PC-3 (cell line): ENCODE results near the gene GABBR2. TPM values are rescaled to one million over a fixed set of nuclear protein-coding genes. Genes with fewer than 3 reads are reported as not detected.

Experiments
- ATAC-seq: fragments of 200-7000 bp; cut with Tn5 transposase; 2 replicates; pipeline ENCODE4 v1.9.1; 2020; ENCODE audit warnings: mild to moderate bottlenecking, moderate library complexity
- BruUV-seq: library from RNA; stranded (reverse); fragments of 400-500 nt; replicated peaks from 2 replicates; lab custom pipeline; 2021; lab: Mats Ljungman, UMichigan
- CTCF ChIA-PET: fragments of 300-600 bp; sonication (Branson Sonifier 250); formaldehyde crosslinking; loops from one replicate; lab custom pipeline; 2022; ENCODE audit warnings: antibody characterized with exemption; lab: Charles Lee
- POLR2A ChIA-PET: fragments of 300-600 bp; sonication (Branson Sonifier 250); formaldehyde crosslinking; loops from one replicate; lab custom pipeline; 2022; ENCODE audit warnings: antibody characterized with exemption; ENCODE audit not compliant: unreplicated experiment; lab: Charles Lee
- DNase-seq: peaks from one replicate; pipeline ENCODE4 v3.0.0-alpha.2; 2015
- H2AFZ ChIP-seq: fragments of 300-600 bp; sonication (generic); 2 replicates; pipeline ENCODE4 v1.6.0; 2016; ENCODE audit warnings: antibody characterized with exemption, low read length
- H3F3A ChIP-seq: fragments of 300-600 bp; sonication (generic); one replicate; pipeline ENCODE4 v1.6.0; 2017; ENCODE audit warnings: antibody characterized with exemption, low read length, control low read depth, mild to moderate bottlenecking; ENCODE audit not compliant: unreplicated experiment
- H3K27ac ChIP-seq: fragments of 300-600 bp; sonication (generic); 2 replicates; pipeline ENCODE4 v1.5.1; 2016; ENCODE audit warnings: mild to moderate bottlenecking, low read length
- H3K27me3 ChIP-seq: fragments of 300-600 bp; sonication (generic); 2 replicates; pipeline ENCODE4 v1.6.1; 2016; ENCODE audit warnings: low read length, mixed read lengths
- H3K36me3 ChIP-seq: fragments of 300-600 bp; sonication (generic); 2 replicates; pipeline ENCODE4 v1.6.1; 2016; ENCODE audit warnings: low read depth, mixed run types, low read length, mixed read lengths
- H3K4me1 ChIP-seq: fragments of 300-600 bp; sonication (generic); 2 replicates; pipeline ENCODE4 v1.5.1; 2016; ENCODE audit warnings: low read length; ENCODE audit not compliant: insufficient read depth
- H3K4me2 ChIP-seq: fragments of 300-600 bp; sonication (generic); 2 replicates; pipeline ENCODE4 v1.6.0; 2016; ENCODE audit warnings: low read length
- H3K4me3 ChIP-seq: fragments of 300-600 bp; sonication (generic); 2 replicates; pipeline ENCODE4 v1.5.1; 2016; ENCODE audit warnings: mild to moderate bottlenecking, low read length, mixed read lengths
- H3K79me2 ChIP-seq: fragments of 300-600 bp; sonication (generic); 2 replicates; pipeline ENCODE4 v1.6.1; 2017; ENCODE audit warnings: low read length, mixed read lengths
- H3K9ac ChIP-seq: fragments of 300-600 bp; sonication (generic); 2 replicates; pipeline ENCODE4 v1.6.0; 2016; ENCODE audit warnings: mild to moderate bottlenecking, low read length
- H3K9me2 ChIP-seq: fragments of 300-600 bp; sonication (generic); replicated peaks from 2 replicates; pipeline ENCODE4 v1.6.1; 2016; ENCODE audit warnings: mixed run types, low read length, mixed read lengths
- H3K9me3 ChIP-seq: fragments of 300-600 bp; sonication (generic); 2 replicates; pipeline ENCODE4 v1.6.1; 2016; ENCODE audit warnings: low read length, mixed read lengths
- H4K20me1 ChIP-seq: fragments of 300-600 bp; sonication (generic); 2 replicates; pipeline ENCODE4 v1.6.1; 2016; ENCODE audit warnings: low read length, mixed read lengths
- CTCF ChIP-seq: fragments of 300-600 bp; sonication (generic); conservative IDR thresholded peaks from 2 replicates; pipeline ENCODE4 v1.5.1; 2017; ENCODE audit warnings: antibody characterized with exemption, low read depth, mild to moderate bottlenecking, low read length
- EZH2 ChIP-seq: fragments of 300-600 bp; sonication (generic); IDR thresholded peaks from one replicate; pipeline ENCODE4 v1.6.1; 2017; ENCODE audit warnings: antibody characterized with exemption, mild to moderate bottlenecking, low read length; ENCODE audit not compliant: unreplicated experiment
- EZH2phosphoT487 ChIP-seq: fragments of 300-600 bp; sonication (generic); IDR thresholded peaks from 2 replicates; pipeline ENCODE4 v1.6.1; 2018; ENCODE audit warnings: mild to moderate bottlenecking, antibody characterized with exemption, low read length, borderline replicate concordance
- intact Hi-C: fragments of 100-400 bp; cut with micrococcal nuclease; formaldehyde crosslinking; loops from 2 replicates; pipeline ENCODE4 v1.9.0; 2023
- total RNA-seq: library from RNA; depleted of rRNA; stranded (reverse); fragments of >200 nt; gene quantifications from 2 replicates; pipeline ENCODE4 v1.2.3, GENCODE V29; 2014

Gene GABBR2
- total RNA-seq, 1 experiment from 2014 or later = 0.44 TPM

GRCh38 chr9:98632839-98633238 lies 75.9 kb downstream of the GABBR2 start:
- H3K9me2 ChIP-seq = no peaks in the 10 kb centered on the region
- CTCF ChIA-PET = no interaction called here
- intact Hi-C loops = no loop called here
- DNase-seq (no peak), ATAC-seq (no peak)
- no peaks in the 10 kb centered on the region for H3K79me2 ChIP-seq
- no peak for TF ChIP-seq EZH2
- TF ChIP-seq EZH2phosphoT487 = no peak
- no peak for TF ChIP-seq CTCF
- H3K36me3 ChIP-seq = no peaks in the 10 kb centered on the region
- H3K27me3 ChIP-seq = no peaks in the 10 kb centered on the region; the same call in 1 of the 2 replicates
- peaks cover 5% of the 10 kb centered on the region for H3K4me1 ChIP-seq
- POLR2A ChIA-PET = no interaction called here
- H4K20me1 ChIP-seq = no peaks in the 10 kb centered on the region
- no TSS peak for BruUV-seq
- no peak overlapping the region for H3K27ac ChIP-seq
- H3K9ac ChIP-seq = no peak overlapping the region
- no peak overlapping the region for H2AFZ ChIP-seq
- H3K4me3 ChIP-seq = no peak overlapping the region
- H3K9me3 ChIP-seq = no peaks in the 10 kb centered on the region
- H3K4me2 ChIP-seq = no peak overlapping the region
- no peaks in the 10 kb centered on the region for H3F3A ChIP-seq

GRCh38 chr9:98627296-98627695 lies 81.4 kb downstream of the GABBR2 start:
- Histone ChIP-seq H3F3A (no peaks in the 10 kb centered on the region), H2AFZ (no peak overlapping the region), H3K9me3 (no peaks in the 10 kb centered on the region), H3K36me3 (no peaks in the 10 kb centered on the region), H3K4me1 (no peaks in the 10 kb centered on the region), H3K9ac (no peak overlapping the region), H3K4me2 (no peak overlapping the region), H3K79me2 (no peaks in the 10 kb centered on the region), H3K9me2 (no peaks in the 10 kb centered on the region), H3K4me3 (no peak overlapping the region), H3K27ac (no peak overlapping the region), H3K27me3 (no peaks in the 10 kb centered on the region; the same call in 1 of the 2 replicates), H4K20me1 (no peaks in the 10 kb centered on the region)
- TF ChIP-seq CTCF = no peak
- BruUV-seq = no TSS peak
- ATAC-seq (no peak), DNase-seq (no peak)
- POLR2A ChIA-PET = interaction anchor here (0.5 kb wide), 1 partner anchor 71 kb away, joined by 13 read pairs; no protein-coding TSS in a partner anchor
- CTCF ChIA-PET = no interaction called here
- intact Hi-C loops = no loop called here

- BruUV-seq = no TSS peak
- DNase-seq = no peak
- H3K9ac ChIP-seq = no peak overlapping the region
- CTCF ChIA-PET = no interaction called here
- no peaks in the 10 kb centered on the region for H4K20me1 ChIP-seq
- no peak overlapping the region for H3K27ac ChIP-seq
- no peaks in the 10 kb centered on the region for H3F3A ChIP-seq
- no peak overlapping the region for H2AFZ ChIP-seq
- no peaks in the 10 kb centered on the region for H3K79me2 ChIP-seq
- no peaks in the 10 kb centered on the region for H3K4me1 ChIP-seq
- intact Hi-C loops = no loop called here
- no peak overlapping the region for H3K4me2 ChIP-seq
- no peaks in the 10 kb centered on the region; the same call in 1 of the 2 replicates for H3K27me3 ChIP-seq
- ATAC-seq = no peak
- TF ChIP-seq CTCF (no peak), EZH2phosphoT487 (no peak), EZH2 (no peak)
- no peak overlapping the region for H3K4me3 ChIP-seq
- POLR2A ChIA-PET = no interaction called here
- H3K36me3 ChIP-seq = no peaks in the 10 kb centered on the region
- no peaks in the 10 kb centered on the region for H3K9me2 ChIP-seq
- no peaks in the 10 kb centered on the region for H3K9me3 ChIP-seq
Measured at GRCh38 chr9:98625728-98626127, 83.0 kb downstream of the GABBR2 start.
